ENCODE data around the gene PTCRA. TPM values are rescaled to one million over a fixed set of nuclear protein-coding genes. Genes with fewer than 3 reads are reported as not detected.
"Not testable (repeated sequence)": the region's sequence is repeated elsewhere in the genome, so short reads cannot be mapped to it uniquely, and the experiment has no call there.

PTCRA gene
- total RNA-seq, 1 donor from 2014 or later = not detected

GRCh38 chr6:42898891-42899361 lies 16.9 kb upstream of the PTCRA start:
- H3K4me3 Mint-ChIP-seq = no peak overlapping the region
- no peak overlapping the region for H3K27ac Mint-ChIP-seq

GRCh38 chr6:42899871-42900270 lies 16.0 kb upstream of the PTCRA start:
- Histone ChIP-seq H3K79me2 (ENCODE audit: low read depth) (no peaks in the 10 kb centered on the region), H3K4me3 (peak overlapping the region; percentile 20), H3K27me3 (no peaks in the 10 kb centered on the region), H3K4me2 (peak overlapping the region; percentile 72), H3K4me1 (peaks cover 32% of the 10 kb centered on the region), H3K9ac (no peak overlapping the region), H3K27ac (peak overlapping the region; percentile 73), H3K36me3 (no peaks in the 10 kb centered on the region), H3K9me3 (ENCODE audit: low read depth) (no peaks in the 10 kb centered on the region), H4K20me1 (ENCODE audit: low read depth) (no peaks in the 10 kb centered on the region), H2AFZ (replicated peaks) (no peak overlapping the region), H3F3A (ENCODE audit: low read depth) (peaks cover 21% of the 10 kb centered on the region)
- H3K36me3 Mint-ChIP-seq = no peaks in the 10 kb centered on the region
- no peak for TF ChIP-seq EZH2phosphoT487 (IDR thresholded peaks at IDR 0.05)
- TF ChIP-seq EZH2 (IDR thresholded peaks at IDR 0.05) = no peak
- no peak for TF ChIP-seq CTCF (IDR thresholded peaks at IDR 0.05)
- peaks cover 4% of the 10 kb centered on the region for H3K27me3 Mint-ChIP-seq (ENCODE audit: insufficient read depth, low read depth)
- H3K9me3 Mint-ChIP-seq = no peaks in the 10 kb centered on the region
- peaks cover 22% of the 10 kb centered on the region for H3K4me1 Mint-ChIP-seq
- DNase-seq (ENCODE audit: low spot score) = peak; percentile 67
- no peak overlapping the region for H3K27ac Mint-ChIP-seq
- H3K4me3 Mint-ChIP-seq = no peak overlapping the region

More at GRCh38 chr6:42898891-42899361, 16.9 kb upstream of the PTCRA start:
- Histone ChIP-seq H3K4me1 (peaks cover 32% of the 10 kb centered on the region), H3K4me2 (peak overlapping the region; percentile 72), H2AFZ (replicated peaks) (peak overlapping the region; percentile 83), H4K20me1 (ENCODE audit: low read depth) (no peaks in the 10 kb centered on the region), H3F3A (ENCODE audit: low read depth) (peaks cover 21% of the 10 kb centered on the region), H3K79me2 (ENCODE audit: low read depth) (no peaks in the 10 kb centered on the region), H3K27me3 (no peaks in the 10 kb centered on the region), H3K4me3 (peak overlapping the region; percentile 20), H3K27ac (peak overlapping the region; percentile 59), H3K9me3 (ENCODE audit: low read depth) (no peaks in the 10 kb centered on the region), H3K9ac (no peak overlapping the region), H3K36me3 (no peaks in the 10 kb centered on the region)
- DNase-seq (ENCODE audit: low spot score) = peak; percentile 84
- peaks cover 23% of the 10 kb centered on the region for H3K4me1 Mint-ChIP-seq
- H3K9me3 Mint-ChIP-seq = no peaks in the 10 kb centered on the region
- TF ChIP-seq CTCF (IDR thresholded peaks at IDR 0.05) = peak; percentile 65
- no peak for TF ChIP-seq EZH2 (IDR thresholded peaks at IDR 0.05)
- H3K27me3 Mint-ChIP-seq (ENCODE audit: insufficient read depth, low read depth) = peaks cover 2% of the 10 kb centered on the region
- no peaks in the 10 kb centered on the region for H3K36me3 Mint-ChIP-seq

GRCh38 chr6:42901538-42901957 lies 14.3 kb upstream of the PTCRA start:
- Histone ChIP-seq H3K27me3 (no peaks in the 10 kb centered on the region), H3K79me2 (ENCODE audit: low read depth) (no peaks in the 10 kb centered on the region), H3K4me3 (no peak overlapping the region), H3K27ac (no peak overlapping the region), H3K4me2 (peak overlapping the region; percentile 51), H3K4me1 (peaks cover 32% of the 10 kb centered on the region), H3K9me3 (ENCODE audit: low read depth) (no peaks in the 10 kb centered on the region), H3F3A (ENCODE audit: low read depth) (peaks cover 21% of the 10 kb centered on the region), H4K20me1 (ENCODE audit: low read depth) (no peaks in the 10 kb centered on the region), H3K9ac (no peak overlapping the region), H3K36me3 (no peaks in the 10 kb centered on the region), H2AFZ (replicated peaks) (no peak overlapping the region)
- Mint-ChIP-seq H3K36me3 (no peaks in the 10 kb centered on the region), H3K27ac (no peak overlapping the region), H3K4me3 (peak overlapping the region; percentile 12), H3K9me3 (no peaks in the 10 kb centered on the region), H3K4me1 (peaks cover 22% of the 10 kb centered on the region), H3K27me3 (ENCODE audit: insufficient read depth, low read depth) (peaks cover 6% of the 10 kb centered on the region)
- peak; percentile 90 for DNase-seq (ENCODE audit: low spot score)
- no peak for TF ChIP-seq EZH2phosphoT487 (IDR thresholded peaks at IDR 0.05)
- TF ChIP-seq EZH2 (IDR thresholded peaks at IDR 0.05) = no peak
- TF ChIP-seq CTCF (IDR thresholded peaks at IDR 0.05) = peak; percentile 88

GRCh38 chr6:42902429-42903263 lies 13.2 kb upstream of the PTCRA start:
- peaks cover 21% of the 10 kb centered on the region for H3F3A ChIP-seq (ENCODE audit: low read depth)
- not testable (repeated sequence) for H4K20me1 ChIP-seq (ENCODE audit: low read depth); H3K27ac ChIP-seq; DNase-seq (ENCODE audit: low spot score); H3K9me3 ChIP-seq (ENCODE audit: low read depth); H3K9me3 Mint-ChIP-seq; H3K4me3 Mint-ChIP-seq; H3K27me3 Mint-ChIP-seq (ENCODE audit: insufficient read depth, low read depth); H3K36me3 Mint-ChIP-seq; H3K9ac ChIP-seq; H3K27me3 ChIP-seq; H3K4me3 ChIP-seq; H3K79me2 ChIP-seq (ENCODE audit: low read depth); H3K36me3 ChIP-seq; H3K4me2 ChIP-seq
- H2AFZ ChIP-seq (replicated peaks) = peak overlapping the region; percentile 53
- Mint-ChIP-seq H3K27ac (peak overlapping the region; percentile 51), H3K4me1 (peaks cover 22% of the 10 kb centered on the region)
- peaks cover 32% of the 10 kb centered on the region for H3K4me1 ChIP-seq
